Keratinocyte (primary cell): ENCODE data around the gene RASSF7. TPM values are rescaled to one million over a fixed set of nuclear protein-coding genes. Genes with fewer than 3 reads are reported as not detected.

Experiments
- DNase-seq: peaks from one replicate; pipeline ENCODE4 v3.0.0-alpha.2; 2011; ENCODE audit warnings: low read depth, missing footprints, low spot score
- FAIRE-seq: peaks from 2 replicates; lab custom pipeline; 2011; peaks lifted over from hg19 to GRCh38; lab: Jason Lieb, UNC
- H2AFZ ChIP-seq: 2 replicates; pipeline ENCODE4 v1.6.0; 2012; ENCODE audit warnings: low read length, control low read depth, inconsistent platforms; ENCODE audit not compliant: control insufficient read depth
- H3K27ac ChIP-seq: 2 replicates; pipeline ENCODE4 v1.5.1; 2011; ENCODE audit warnings: low read length; ENCODE audit not compliant: control insufficient read depth, insufficient read depth
- H3K27me3 ChIP-seq: 3 replicates; pipeline ENCODE4 v1.6.0; 2011; ENCODE audit warnings: low read length; ENCODE audit not compliant: control insufficient read depth, insufficient read depth; ENCODE audit errors: extremely low read depth
- H3K36me3 ChIP-seq, 2 experiments: 2 replicates in 1 of 2; 3 replicates in 1 of 2; pipeline ENCODE4 v1.5.1; 2011; ENCODE audit warnings: low read length in 2 of 2, mild to moderate bottlenecking in 1 of 2; ENCODE audit not compliant: control insufficient read depth in 2 of 2, insufficient read depth in 2 of 2; ENCODE audit errors: extremely low read depth in 1 of 2
- H3K4me1 ChIP-seq: 3 replicates; pipeline ENCODE4 v1.5.1; 2011; ENCODE audit warnings: low read length; ENCODE audit not compliant: control insufficient read depth, insufficient read depth; ENCODE audit errors: extremely low read depth
- H3K4me2 ChIP-seq: 3 replicates; pipeline ENCODE4 v1.6.0; 2011; ENCODE audit warnings: low read depth, low read length; ENCODE audit not compliant: control insufficient read depth, insufficient read depth; ENCODE audit errors: extremely low read depth
- H3K4me3 ChIP-seq, 3 experiments: fragments of 200-600 bp in 1 of 3; sonication (generic) in 1 of 3; 2 replicates in 2 of 3; 3 replicates in 1 of 3; pipeline ENCODE4 v1.5.1; 2011 to 2016; ENCODE audit warnings: low read length in 3 of 3, mild to moderate bottlenecking in 3 of 3, control low read depth in 2 of 3, inconsistent platforms in 1 of 3, low read depth in 1 of 3, mixed read lengths in 1 of 3, mixed run types in 1 of 3, moderate library complexity in 1 of 3; ENCODE audit not compliant: control insufficient read depth in 2 of 3, insufficient read depth in 2 of 3; ENCODE audit errors: extremely low read depth in 1 of 3
- H3K79me2 ChIP-seq: 2 replicates; pipeline ENCODE4 v1.6.0; 2012; ENCODE audit warnings: low read length; ENCODE audit not compliant: control insufficient read depth, insufficient read depth
- H3K9ac ChIP-seq: 3 replicates; pipeline ENCODE4 v1.6.0; 2011; ENCODE audit warnings: low read length; ENCODE audit not compliant: control insufficient read depth, insufficient read depth; ENCODE audit errors: extremely low read depth
- H3K9me1 ChIP-seq: 3 replicates; pipeline ENCODE4 v1.6.0; 2011; ENCODE audit warnings: low read length; ENCODE audit not compliant: control insufficient read depth, insufficient read depth; ENCODE audit errors: extremely low read depth
- H3K9me3 ChIP-seq: 2 replicates; pipeline ENCODE4 v1.5.1; 2012; ENCODE audit warnings: low read depth, low read length; ENCODE audit not compliant: control insufficient read depth
- H4K20me1 ChIP-seq: 3 replicates; pipeline ENCODE4 v1.6.0; 2011; ENCODE audit warnings: low read length; ENCODE audit not compliant: control insufficient read depth, insufficient read depth; ENCODE audit errors: extremely low read depth
- CTCF ChIP-seq, 3 experiments: IDR thresholded peaks in 1 of 3; conservative IDR thresholded peaks in 1 of 3; optimal IDR thresholded peaks in 1 of 3; 2 replicates in 2 of 3; 3 replicates in 1 of 3; pipeline versions ENCODE3 to v1.5.1; 2011; ENCODE audit warnings: low read length in 3 of 3, mild to moderate bottlenecking in 3 of 3, moderate library complexity in 2 of 3, control low read depth in 1 of 3, inconsistent platforms in 1 of 3; ENCODE audit not compliant: insufficient read depth in 2 of 3; ENCODE audit errors: extremely low read depth in 1 of 3
- EZH2 ChIP-seq: IDR thresholded peaks from one replicate; pipeline ENCODE4 v1.6.1; 2012; ENCODE audit warnings: inconsistent platforms, mild to moderate bottlenecking, low read length, moderate library complexity
- dilution Hi-C: fragments of 300-500 bp; cut with MboI; formaldehyde crosslinking; loops from one replicate; pipeline ENCODE4 v1.7.0; 2020; ENCODE audit warnings: low sequenced_read_pairs; ENCODE audit not compliant: extremely low pct_ligation_motif_present
- polyA plus RNA-seq, 5 experiments: library from polyadenylated mRNA; depleted of rRNA in 3 of 5; stranded (reverse) in 3 of 5; stranded (forward) in 1 of 5; unstranded in 1 of 5; fragments of >200 nt; gene quantifications; 1 replicate in 1 of 5; 2 replicates in 3 of 5; 3 replicates in 1 of 5; pipeline versions ENCODE4 v1.2.1 to v1.2.3, GENCODE V29; 2011 to 2012; ENCODE audit warnings: missing spikeins in 2 of 5, low read depth in 1 of 5, low replicate concordance in 1 of 5

Gene RASSF7
- polyA plus RNA-seq, 1 donor (not counting 4 experiments of a cell fraction or from before 2014, with no cell fraction given), result 24.3 TPM

DNA sequence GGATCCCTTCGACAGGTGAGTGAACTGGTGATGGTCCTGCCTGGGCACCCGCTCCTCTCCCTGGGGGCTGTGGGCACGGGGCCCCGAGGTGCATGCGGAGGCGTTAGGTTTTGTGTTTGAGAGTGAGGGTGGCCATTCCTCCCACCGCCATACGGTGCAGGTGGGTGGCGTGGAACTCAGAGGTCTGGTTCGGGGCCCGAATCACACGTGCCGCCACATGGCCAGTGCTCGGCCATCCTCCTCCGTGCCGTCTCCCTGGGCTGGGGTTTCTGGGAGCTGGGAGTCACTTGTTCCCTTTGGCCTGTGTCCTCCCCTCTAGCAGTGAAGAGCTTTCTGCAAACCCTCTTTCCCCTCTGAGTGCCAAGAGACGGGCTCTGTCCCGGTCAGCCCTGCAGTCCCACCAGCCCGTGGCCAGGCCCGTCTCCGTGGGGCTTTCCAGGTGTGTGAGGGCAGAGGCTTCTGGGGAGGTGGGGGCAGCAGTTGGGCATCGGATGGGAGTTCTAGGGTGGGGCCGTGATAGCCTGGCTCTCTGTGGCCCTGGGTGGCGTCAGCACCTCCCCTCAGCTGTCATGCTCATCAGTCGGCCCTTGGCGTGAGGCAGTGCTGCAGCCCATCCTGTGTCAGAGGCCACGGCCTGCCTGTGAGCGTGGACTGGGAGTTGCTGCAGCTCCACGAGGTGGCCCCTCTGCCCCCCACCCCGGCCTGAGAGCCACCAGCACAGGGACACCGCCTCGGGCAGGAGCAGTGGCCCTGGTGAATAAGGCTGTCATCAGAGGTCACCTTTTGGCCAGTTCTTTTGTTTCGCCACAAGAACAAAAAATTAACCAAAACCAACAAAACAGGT, 44.7 kb downstream of the RASSF7 start:
- H3K4me3 ChIP-seq, result no peak overlapping the region
- no peaks in the 10 kb centered on the region for H3K9me3 ChIP-seq
- no peak overlapping the region for H3K9ac ChIP-seq
- H4K20me1 ChIP-seq, result no peaks in the 10 kb centered on the region
- H3K4me1 ChIP-seq, result peaks cover 9% of the 10 kb centered on the region
- no peak for TF ChIP-seq EZH2
- TF ChIP-seq CTCF (optimal IDR thresholded peaks at IDR 0.05 in 1 of 3, IDR thresholded peaks at IDR 0.05 in 1 of 3, conservative IDR thresholded peaks at IDR 0.05 in 1 of 3; ENCODE audit: extremely low read depth in 1 of 3, insufficient read depth in 2 of 3, low read length in 3 of 3), result no peak
- dilution Hi-C loops, result no loop called here
- H2AFZ ChIP-seq, result no peak overlapping the region
- H3K27me3 ChIP-seq, result no peaks in the 10 kb centered on the region
- H3K4me2 ChIP-seq, result no peak overlapping the region
- H3K9me1 ChIP-seq, result no peaks in the 10 kb centered on the region
- H3K79me2 ChIP-seq, result peaks cover 2% of the 10 kb centered on the region
- H3K27ac ChIP-seq, result no peak overlapping the region
- DNase-seq (no peak), FAIRE-seq (no peak)
- H3K36me3 ChIP-seq, result peaks cover 54 to 59% of the 10 kb centered on the region in 2 experiments

DNA sequence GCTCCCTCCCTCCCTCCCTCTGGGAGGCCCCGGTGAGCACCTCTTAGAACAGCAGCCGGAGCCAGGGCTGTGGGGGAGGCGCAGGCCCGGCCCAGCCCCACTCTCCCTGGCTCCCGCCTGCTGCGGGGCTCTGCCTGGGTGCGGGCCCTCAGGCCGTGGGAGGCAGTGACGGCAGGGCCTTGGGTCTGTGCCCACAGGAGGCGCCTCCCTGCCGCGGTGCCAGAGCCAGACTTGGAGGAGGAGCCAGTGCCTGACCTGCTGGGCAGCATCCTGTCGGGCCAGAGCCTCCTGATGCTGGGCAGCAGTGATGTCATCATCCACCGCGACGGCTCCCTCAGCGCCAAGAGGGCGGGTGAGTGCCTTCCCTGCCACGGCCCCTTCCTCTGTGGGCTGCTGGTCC, 45.5 kb downstream of the RASSF7 start:
- FAIRE-seq (no peak), DNase-seq (no peak)
- Histone ChIP-seq H3K79me2 (peaks cover 2% of the 10 kb centered on the region), H3K9ac (no peak overlapping the region), H3K27ac (no peak overlapping the region), H3K4me1 (peaks cover 9% of the 10 kb centered on the region), H3K9me1 (no peaks in the 10 kb centered on the region), H4K20me1 (no peaks in the 10 kb centered on the region), H2AFZ (no peak overlapping the region), H3K4me3 (no peak overlapping the region), H3K4me2 (no peak overlapping the region), H3K36me3 (peaks cover 62 to 66% of the 10 kb centered on the region in 2 experiments), H3K9me3 (no peaks in the 10 kb centered on the region), H3K27me3 (no peaks in the 10 kb centered on the region)
- TF ChIP-seq CTCF (optimal IDR thresholded peaks at IDR 0.05 in 1 of 3, IDR thresholded peaks at IDR 0.05 in 1 of 3, conservative IDR thresholded peaks at IDR 0.05 in 1 of 3; ENCODE audit: extremely low read depth in 1 of 3, insufficient read depth in 2 of 3, low read length in 3 of 3), result no peak
- no peak for TF ChIP-seq EZH2
- dilution Hi-C loops, result no loop called here
